HepG2 (cell line): ENCODE results near the gene S100A11. TPM values are rescaled to one million over a fixed set of nuclear protein-coding genes. Genes with fewer than 3 reads are reported as not detected.

Source experiments
- ATRX ChIP-seq: sonication (generic); formaldehyde crosslinking; IDR thresholded peaks from 2 replicates; pipeline ENCODE4 v1.4.0; 2020; ENCODE audit warnings: missing genetic modification reagents, borderline replicate concordance
- BHLHE40 ChIP-seq: IDR thresholded peaks from 2 replicates; pipeline ENCODE4 v1.6.1; 2011; ENCODE audit warnings: low read length, improper control_type of control experiment
- BRCA1 ChIP-seq: sonication (generic); formaldehyde crosslinking; IDR thresholded peaks from 2 replicates; pipeline ENCODE4 v1.4.0; 2020; ENCODE audit warnings: missing genetic modification reagents
- DNMT3B ChIP-seq: conservative IDR thresholded peaks from 2 replicates; pipeline ENCODE4 v1.6.1; 2016; ENCODE audit warnings: missing biosample characterization, control low read depth
- DRAP1 ChIP-seq: IDR thresholded peaks from 2 replicates; pipeline ENCODE4 v1.6.1; 2016; ENCODE audit warnings: missing genetic modification reagents, missing compliant biosample characterization
- ETV6 ChIP-seq: sonication (generic); formaldehyde crosslinking; conservative IDR thresholded peaks from 2 replicates; pipeline ENCODE4 v1.4.0; 2020; ENCODE audit warnings: missing genetic modification reagents
- EZH2 ChIP-seq: conservative IDR thresholded peaks from 2 replicates; pipeline ENCODE4 v1.6.1; 2012; ENCODE audit warnings: mild to moderate bottlenecking, low read depth, low read length, moderate library complexity
- GATAD1 ChIP-seq: IDR thresholded peaks from 2 replicates; pipeline ENCODE4 v1.6.1; 2016; ENCODE audit warnings: missing genetic modification reagents, missing compliant biosample characterization
- HNRNPLL ChIP-seq: fragments of 200-400 bp; formaldehyde crosslinking; IDR thresholded peaks from 2 replicates; pipeline ENCODE4 v1.6.1; 2017; ENCODE audit warnings: mild to moderate bottlenecking, low read depth, low read length; ENCODE audit not compliant: poor library complexity, severe bottlenecking
- HOXA3 ChIP-seq: sonication (generic); formaldehyde crosslinking; IDR thresholded peaks from 2 replicates; pipeline ENCODE4 v1.5.0; 2020; ENCODE audit warnings: missing genetic modification reagents
- KMT2B ChIP-seq: IDR thresholded peaks from 2 replicates; pipeline ENCODE4 v1.6.1; 2016; ENCODE audit warnings: missing genetic modification reagents, missing compliant biosample characterization
- MBNL3 ChIP-seq: fragments of 250-450 bp; sonication (Bioruptor Pico); conservative IDR thresholded peaks from 2 replicates; pipeline ENCODE4 v1.8.0; 2022; ENCODE audit warnings: mild to moderate bottlenecking, inconsistent platforms
- NFE2L1 ChIP-seq: sonication (generic); formaldehyde crosslinking; IDR thresholded peaks from 2 replicates; pipeline ENCODE4 v1.4.0; 2020; ENCODE audit warnings: missing genetic modification reagents, mild to moderate bottlenecking, borderline replicate concordance
- POLR2AphosphoS5 ChIP-seq: IDR thresholded peaks from 2 replicates; pipeline ENCODE4 v1.6.1; 2012; ENCODE audit warnings: low read depth, low read length
- SAP130 ChIP-seq: IDR thresholded peaks from 2 replicates; pipeline ENCODE4 v1.6.1; 2016; ENCODE audit warnings: low read depth
- SIN3A ChIP-seq: IDR thresholded peaks from 2 replicates; pipeline ENCODE4 v1.6.1; 2011; ENCODE audit warnings: low read depth, mild to moderate bottlenecking, control low read depth, low read length, borderline replicate concordance
- TBX3 ChIP-seq: fragments of 450-650 bp; IDR thresholded peaks from 2 replicates; pipeline ENCODE4 v1.6.1; 2017; ENCODE audit warnings: antibody characterized with exemption, mild to moderate bottlenecking, inconsistent platforms, borderline replicate concordance
- TEF ChIP-seq: sonication (generic); formaldehyde crosslinking; IDR thresholded peaks from 2 replicates; pipeline ENCODE4 v1.5.0; 2020; ENCODE audit warnings: missing genetic modification reagents
- TFDP2 ChIP-seq: sonication (generic); formaldehyde crosslinking; IDR thresholded peaks from 2 replicates; pipeline ENCODE4 v1.4.0; 2020; ENCODE audit warnings: missing genetic modification reagents
- YEATS4 ChIP-seq: sonication (generic); formaldehyde crosslinking; IDR thresholded peaks from 2 replicates; pipeline ENCODE4 v1.4.0; 2020; ENCODE audit warnings: missing genetic modification reagents, borderline replicate concordance
- ZFY ChIP-seq: sonication (generic); formaldehyde crosslinking; IDR thresholded peaks from 2 replicates; pipeline ENCODE4 v1.4.0; 2020; ENCODE audit warnings: missing genetic modification reagents
- ZKSCAN1 ChIP-seq: fragments of 150-350 bp; IDR thresholded peaks from 2 replicates; pipeline ENCODE4 v1.6.1; 2014; ENCODE audit warnings: low read length
- ZNF160 ChIP-seq: sonication (generic); formaldehyde crosslinking; IDR thresholded peaks from 2 replicates; pipeline ENCODE4 v1.8.0; 2022; ENCODE audit warnings: mild to moderate bottlenecking, inconsistent platforms, missing genetic modification reagents
- ZNF33A ChIP-seq: sonication (generic); formaldehyde crosslinking; IDR thresholded peaks from 2 replicates; pipeline ENCODE4 v1.5.1; 2020; ENCODE audit warnings: missing genetic modification reagents, mild to moderate bottlenecking, moderate library complexity, borderline replicate concordance
- ZNF552 ChIP-seq: sonication (generic); formaldehyde crosslinking; IDR thresholded peaks from 2 replicates; pipeline ENCODE4 v1.9.0; 2022; ENCODE audit warnings: missing genetic modification reagents, mild to moderate bottlenecking, borderline replicate concordance
- ZNF558 ChIP-seq: sonication (generic); formaldehyde crosslinking; IDR thresholded peaks from 2 replicates; pipeline ENCODE4 v1.9.0; 2022; ENCODE audit warnings: mild to moderate bottlenecking, missing genetic modification reagents, borderline replicate concordance
- ZNF577 ChIP-seq: sonication (generic); formaldehyde crosslinking; IDR thresholded peaks from 2 replicates; pipeline ENCODE4 v1.4.0; 2020; ENCODE audit warnings: mild to moderate bottlenecking, low read depth, missing genetic modification reagents, borderline replicate concordance
- ZNF615 ChIP-seq: sonication (generic); formaldehyde crosslinking; IDR thresholded peaks from 2 replicates; pipeline ENCODE4 v1.5.0; 2020; ENCODE audit warnings: mild to moderate bottlenecking, missing genetic modification reagents, borderline replicate concordance
- ZNF644 ChIP-seq: IDR thresholded peaks from 2 replicates; pipeline ENCODE4 v1.6.1; 2016; ENCODE audit warnings: low read depth
- ZNF883 ChIP-seq: sonication (generic); formaldehyde crosslinking; IDR thresholded peaks from 2 replicates; pipeline ENCODE4 v1.5.1; 2020; ENCODE audit warnings: mild to moderate bottlenecking, missing genetic modification reagents; ENCODE audit errors: not compliant biosample characterization
- polyA plus RNA-seq, 8 experiments: library from polyadenylated mRNA; depleted of rRNA in 3 of 8; stranded (reverse) in 7 of 8; unstranded in 1 of 8; fragments of >200 nt; fragmentation: Illumina TruSeq in 4 of 8; extraction: Trizol in 4 of 8; gene quantifications; 2 replicates each; pipeline versions ENCODE4 v1.2.1 to v1.2.3, GENCODE V29; 2011 to 2016; ENCODE audit warnings: low read depth in 4 of 8, missing spikeins in 1 of 8, mixed read lengths in 1 of 8; ENCODE audit not compliant: insufficient read depth in 1 of 8
- total RNA-seq, 5 experiments: library from RNA; depleted of rRNA; stranded (reverse); fragments of >200 nt; fragmentation: Illumina TruSeq; extraction: Trizol; gene quantifications; 2 replicates each; pipeline ENCODE4 v1.2.3, GENCODE V29; 2016; ENCODE audit warnings: low read depth in 1 of 5

Gene S100A11
- total and polyA plus RNA-seq, 2 of the 13 experiments (the other 11 are each of a cell fraction or from before 2014, with no cell fraction given) = 6.6 to 34.4 TPM

- TF ChIP-seq SIN3A = no peak
- TF ChIP-seq ZNF552 (CRISPR knock-in tag) = no peak
- no peak for TF ChIP-seq ATRX (CRISPR knock-in tag)
- no peak for TF ChIP-seq ZNF33A (CRISPR knock-in tag)
- TF ChIP-seq BRCA1 = 0 out of 2 replicates have a peak, but pooled peaks have one; percentile 23
- 0 out of 2 replicates have a peak, but pooled peaks have one; percentile 13 for TF ChIP-seq HOXA3
- no peak for TF ChIP-seq ZNF160
- peak; percentile 56 for TF ChIP-seq HNRNPLL
- no peak for TF ChIP-seq ZNF644 (CRISPR knock-in tag)
- TF ChIP-seq ZFY (CRISPR knock-in tag) = no peak; the same call in 1 of the 2 replicates
- no peak for TF ChIP-seq MBNL3
- no peak for TF ChIP-seq DRAP1 (CRISPR knock-in tag)
- peak; percentile 5 for TF ChIP-seq ZNF883 (CRISPR knock-in tag)
- TF ChIP-seq NFE2L1 (CRISPR knock-in tag) = no peak
- no peak for TF ChIP-seq GATAD1 (CRISPR knock-in tag)
- TF ChIP-seq ETV6 (CRISPR knock-in tag) = no peak
- no peak for TF ChIP-seq TEF (CRISPR knock-in tag)
- TF ChIP-seq ZNF558 (CRISPR knock-in tag) = no peak
- TF ChIP-seq DNMT3B (CRISPR knock-in tag) = no peak
- TF ChIP-seq TBX3 = no peak
- TF ChIP-seq ZKSCAN1 = no peak
- TF ChIP-seq ZNF615 (CRISPR knock-in tag) = no peak
- TF ChIP-seq BHLHE40 = no peak
- TF ChIP-seq SAP130 = 0 out of 2 replicates have a peak, but pooled peaks have one; percentile 4
- no peak for TF ChIP-seq POLR2AphosphoS5
- no peak for TF ChIP-seq TFDP2
- no peak for TF ChIP-seq ZNF577 (CRISPR knock-in tag)
- TF ChIP-seq EZH2 = no peak
- no peak for TF ChIP-seq YEATS4
- TF ChIP-seq KMT2B (CRISPR knock-in tag) = no peak
Observed at GRCh38 chr1:151993084-151993733, 43.6 kb downstream of the S100A11 start (continued).
